Right cardiac atrium (tissue), 5 donors: ENCODE results near the gene MUS81. TPM values are rescaled to one million over a fixed set of nuclear protein-coding genes. Genes with fewer than 3 reads are reported as not detected.
"Not testable (repeated sequence)": the region's sequence is repeated elsewhere in the genome, so short reads cannot be mapped to it uniquely, and the experiment has no call there.

Experiments used
- ATAC-seq, 2 donors: fragments of 200-7000 bp; cut with Tn5 transposase; one replicate each; pipeline versions ENCODE4 v1.8.0 to v1.9.1; 2020; ENCODE audit warnings: moderate library complexity in 2 of 2, mild to moderate bottlenecking in 1 of 2
- DNase-seq, 3 donors: peaks; one replicate each; pipeline ENCODE4 v3.0.0-alpha.2; 2020
- H3K27ac ChIP-seq: one replicate; pipeline ENCODE4 v1.5.1; 2013; ENCODE audit warnings: mild to moderate bottlenecking, low read length, control low read depth, moderate library complexity
- H3K27me3 ChIP-seq: one replicate; pipeline ENCODE4 v1.6.1; 2013; ENCODE audit not compliant: control insufficient read depth, insufficient read depth
- H3K4me1 ChIP-seq: one replicate; pipeline ENCODE4 v1.6.1; 2013; ENCODE audit warnings: low read length; ENCODE audit not compliant: control insufficient read depth, insufficient read depth
- H3K4me3 ChIP-seq: one replicate; pipeline ENCODE4 v1.5.1; 2013; ENCODE audit warnings: low read length, control low read depth
- H3K9me3 ChIP-seq: one replicate; pipeline ENCODE4 v1.6.1; 2013; ENCODE audit warnings: low read length; ENCODE audit not compliant: control insufficient read depth
- WGBS: extraction: QIAGEN DNeasy Blood & Tissue Kit; methylation state at CpG from one replicate; pipeline ENCODE4 v1.1.7; 2013; 5-methylcytosine and 5-hydroxymethylcytosine counted together
- intact Hi-C, 4 donors: fragments of 100-400 bp; cut with DNase I; formaldehyde crosslinking; loops; one replicate each; pipeline versions ENCODE4 v1.11.0 to v1.14.0; 2022 to 2023
- polyA plus RNA-seq: library from polyadenylated mRNA; stranded (reverse); fragments of 200-250 nt; gene quantifications from one replicate; pipeline ENCODE4 v1.2.3, GENCODE V29; 2013
- total RNA-seq, 4 donors: library from RNA; stranded (reverse); fragmentation: NEBNext Ultra II Directional; extraction: Animal tissue kit (Norgen Biotek cat#: 25700); gene quantifications; one replicate each; pipeline ENCODE4 v1.2.1, GENCODE V29; 2021
- donor health status: healthy with polysubstance abuse.
- donor health status: DM: no; HTN: yes; CAD: no.
- donor health status: DM: no; HTN: no; CAD: no.
- donor health status: DM: no; HTN: yes; CAD: no; lungs with severe emphysema.
- donor health status: DM: yes; HTN: yes; CAD: no.

MUS81 gene
- total and polyA plus RNA-seq, 5 donors = 33.3 to 44.7 (median 37.8) TPM

DNA sequence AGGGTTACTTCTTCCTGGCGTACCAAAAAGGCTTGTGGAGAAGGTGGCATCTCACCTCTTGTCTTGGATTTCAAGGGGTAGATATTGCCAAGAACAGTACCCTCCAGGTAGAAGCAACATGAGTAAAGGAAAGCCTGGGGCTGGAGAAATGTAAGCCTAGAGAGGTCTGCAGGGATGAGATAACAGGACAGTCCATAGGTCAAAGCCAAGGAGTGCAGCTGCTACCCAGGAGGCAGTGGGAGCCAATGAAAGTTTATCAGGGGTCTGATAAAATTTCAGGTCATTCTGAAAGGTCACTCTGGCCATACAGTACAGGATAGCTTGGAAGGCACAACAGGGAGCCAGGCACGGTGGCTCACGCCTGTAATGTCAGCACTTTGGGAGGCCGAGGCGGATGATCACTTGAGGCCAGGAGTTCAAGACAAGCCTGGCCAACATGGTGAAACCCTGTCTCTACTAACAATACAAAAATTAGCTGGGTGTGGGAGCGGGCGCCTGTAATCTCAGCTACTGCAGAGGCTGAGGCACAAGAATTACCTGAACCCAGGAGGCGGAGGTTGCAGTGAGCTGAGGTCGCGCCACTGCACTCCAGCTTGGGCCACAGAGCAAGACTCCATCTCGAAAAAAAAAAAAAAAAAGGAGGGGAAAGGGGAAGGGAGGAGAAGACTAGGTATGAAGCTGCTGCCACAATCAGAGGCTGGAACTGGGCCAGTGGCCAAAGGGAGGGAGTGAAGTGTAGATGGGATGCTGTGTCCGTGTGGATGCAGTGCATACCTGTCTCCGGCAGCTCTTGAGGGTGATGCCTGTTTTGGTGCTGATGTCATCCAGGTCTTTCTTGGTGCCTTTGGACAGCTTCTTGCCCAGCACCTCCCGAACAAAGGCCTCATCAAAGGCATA is 26.8 kb downstream of the MUS81 start:
- Histone ChIP-seq H3K9me3 (no peaks in the 10 kb centered on the region), H3K4me1 (peaks cover 4% of the 10 kb centered on the region), H3K4me3 (peak overlapping the region; percentile 55), H3K27me3 (no peaks in the 10 kb centered on the region), H3K27ac (peak overlapping the region; percentile 49)
- peak in 1 of 3 donors; percentile 71 for DNase-seq
- 76% methylated on average over 14 of the region's 14 CpGs for WGBS
- no peak for ATAC-seq
- intact Hi-C loops = loop anchor here in 2 of 4 donors (5.0 to 10.0 kb wide), 3 partner anchors 75 to 100 kb away; partner anchors contain the start of gene SART1 (in 2 of the 2)

- Histone ChIP-seq H3K4me1 (peaks cover 6% of the 10 kb centered on the region), H3K9me3 (no peaks in the 10 kb centered on the region), H3K4me3 (peak overlapping the region; percentile 55), H3K27me3 (no peaks in the 10 kb centered on the region), H3K27ac (peak overlapping the region; percentile 49)
- no peak for ATAC-seq
- WGBS = 3% methylated on average over 23 of the region's 23 CpGs
- intact Hi-C loops = loop anchor here in 2 of 4 donors (5.0 to 10.0 kb wide), 3 partner anchors 75 to 100 kb away; partner anchors contain the start of gene SART1 (in 2 of the 2)
- no peak for DNase-seq
Observed at GRCh38 chr11:65887723-65888162, 27.5 kb downstream of the MUS81 start.

DNA sequence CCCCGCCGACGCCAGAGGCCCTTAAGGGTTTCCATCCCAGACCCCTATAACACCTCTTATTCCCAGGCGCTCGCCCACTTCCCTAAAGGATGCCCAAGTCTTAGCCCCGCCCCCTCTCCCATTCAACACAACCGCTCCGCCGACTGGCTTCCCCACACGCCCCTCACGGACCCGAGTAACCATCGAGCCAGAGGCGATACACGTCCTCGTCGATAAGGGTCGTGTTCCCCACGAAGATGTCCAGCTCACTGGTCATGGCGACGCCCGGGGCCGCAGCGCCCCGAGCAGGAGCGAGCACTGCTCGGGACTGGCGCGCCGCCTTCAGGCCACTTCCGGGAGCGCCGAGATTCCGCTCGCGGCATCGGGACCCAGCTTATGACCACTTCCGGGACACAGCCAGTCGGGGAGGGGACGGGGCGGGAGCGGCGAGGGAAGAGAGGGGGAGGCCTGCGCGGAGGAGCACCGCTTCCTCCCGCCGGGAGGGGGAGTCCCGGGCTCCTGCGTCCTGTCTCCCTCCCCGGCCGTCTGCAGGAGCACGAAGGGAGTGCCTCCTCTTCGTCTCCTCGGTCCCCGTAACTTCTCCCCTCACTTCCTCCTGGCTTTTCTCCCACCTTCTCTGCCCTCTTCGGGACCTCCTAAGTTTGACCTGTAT is 28.1 kb downstream of the MUS81 start, which contains the start of gene FIBP:
FIBP (minus strand) TSS at position 309 of the 652 bp plus-strand sequence; CDS start at position 256, 53 bp downstream.
- H3K27me3 ChIP-seq = no peaks in the 10 kb centered on the region
- peak; percentile 98 to 99 (median 99) for DNase-seq
- intact Hi-C loops = loop anchor here in 2 of 4 donors (5.0 to 10.0 kb wide), 3 partner anchors 74 to 99 kb away; partner anchors contain the start of gene SART1 (in 2 of the 2)
- WGBS = under 1% methylated on average over 57 of the region's 57 CpGs
- H3K4me3 ChIP-seq = peak within 1 kb of the TSS; percentile 55
- H3K9me3 ChIP-seq = no peaks in the 10 kb centered on the region
- ATAC-seq = peak; percentile 83 to 87
- peak within 1 kb of the TSS; percentile 97 for H3K27ac ChIP-seq
- peaks cover 7% of the 10 kb centered on the region for H3K4me1 ChIP-seq

GRCh38 chr11:65890324-65891218 is 30.3 kb downstream of the MUS81 start, which contains the start of gene CCDC85B:
Gene CCDC85B, plus strand, starts transcription at chr11:65890673. Its CDS starts 111 bp downstream, at chr11:65890784.
- Histone ChIP-seq H3K9me3 (no peaks in the 10 kb centered on the region), H3K27ac (peak within 1 kb of the TSS; percentile 98), H3K4me1 (peaks cover 7% of the 10 kb centered on the region), H3K4me3 (peak within 1 kb of the TSS; percentile 61), H3K27me3 (no peaks in the 10 kb centered on the region)
- peak; percentile 80 to 83 for ATAC-seq
- peak; percentile 99 to 100 (median 100) for DNase-seq
- WGBS = under 1% methylated on average over 94 of the region's 94 CpGs
- intact Hi-C loops = no loop called here

DNA sequence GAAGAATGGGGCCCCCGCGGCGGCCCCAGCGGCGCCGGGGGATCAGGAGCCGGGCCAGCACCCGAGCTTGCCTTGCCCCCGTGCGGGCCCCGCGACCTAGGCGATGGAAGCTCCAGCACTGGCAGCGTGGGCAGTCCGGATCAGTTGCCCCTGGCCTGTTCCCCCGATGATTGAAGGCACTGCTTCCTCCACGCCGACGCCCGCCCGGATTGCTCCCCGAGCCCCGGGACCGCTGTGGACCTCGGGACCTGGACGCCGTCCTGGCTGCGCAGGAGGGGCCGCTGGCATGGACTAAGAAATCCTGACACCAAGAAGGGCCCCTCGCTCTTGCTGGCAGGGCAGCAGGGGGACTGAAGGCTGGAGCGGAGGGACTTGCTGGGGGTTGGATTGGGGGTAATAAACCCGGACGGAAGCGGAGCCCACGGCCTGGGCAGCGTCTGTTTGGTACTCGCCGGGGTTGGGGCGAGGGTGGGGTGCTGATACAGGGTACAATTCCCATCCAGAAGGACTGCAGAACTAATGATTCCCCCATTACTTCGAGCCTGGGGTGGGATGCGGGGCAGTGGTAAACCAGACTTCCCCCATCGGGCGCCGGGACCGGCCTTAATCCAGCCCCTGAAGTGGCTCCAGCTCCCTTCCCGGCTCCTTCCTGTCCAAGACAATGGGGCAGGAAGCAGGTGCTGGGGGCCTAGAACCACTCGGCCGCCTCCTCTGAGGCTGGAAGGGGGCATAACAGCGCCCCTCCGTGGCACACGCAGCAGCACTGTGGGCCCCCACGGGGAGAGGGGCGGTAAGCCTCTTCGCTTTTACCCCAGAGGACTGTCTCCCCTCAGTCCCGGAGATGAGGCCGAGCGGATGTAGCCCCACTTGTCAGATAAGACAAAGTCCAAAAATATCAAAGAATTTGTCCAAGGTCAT is 31.2 kb downstream of the MUS81 start:
- Histone ChIP-seq H3K4me3 (peak overlapping the region; percentile 61), H3K27ac (peak overlapping the region; percentile 98), H3K4me1 (peaks cover 7% of the 10 kb centered on the region), H3K27me3 (no peaks in the 10 kb centered on the region), H3K9me3 (no peaks in the 10 kb centered on the region)
- WGBS = under 1% methylated on average over 57 of the region's 57 CpGs
- intact Hi-C loops = no loop called here
- DNase-seq (peak; percentile 69 to 88 (median 85)), ATAC-seq (peak; percentile 1 to 37)

- H3K4me1 ChIP-seq, H3K9me3 ChIP-seq, intact Hi-C loops, ATAC-seq, H3K27me3 ChIP-seq: not testable (repeated sequence)
- WGBS = 39% methylated on average over 5 of the region's 5 CpGs
- Histone ChIP-seq H3K4me3 (peak overlapping the region; percentile 61), H3K27ac (peak overlapping the region; percentile 98)
- peak in 2 of 3 donors; percentile 50 to 61 for DNase-seq
Observed at GRCh38 chr11:65892137-65892540, 31.9 kb downstream of the MUS81 start.

- H3K4me1 ChIP-seq = peaks cover 7% of the 10 kb centered on the region
- no peaks in the 10 kb centered on the region for H3K9me3 ChIP-seq
- no peaks in the 10 kb centered on the region for H3K27me3 ChIP-seq
- DNase-seq (peak in 1 of 3 donors; percentile 60), ATAC-seq (no peak)
- no peak overlapping the region for H3K4me3 ChIP-seq
- peak overlapping the region; percentile 52 for H3K27ac ChIP-seq
- intact Hi-C loops = no loop called here
- WGBS = 64% methylated on average over 10 of the region's 10 CpGs
Observed at GRCh38 chr11:65892661-65893317, 32.6 kb downstream of the MUS81 start.

DNA sequence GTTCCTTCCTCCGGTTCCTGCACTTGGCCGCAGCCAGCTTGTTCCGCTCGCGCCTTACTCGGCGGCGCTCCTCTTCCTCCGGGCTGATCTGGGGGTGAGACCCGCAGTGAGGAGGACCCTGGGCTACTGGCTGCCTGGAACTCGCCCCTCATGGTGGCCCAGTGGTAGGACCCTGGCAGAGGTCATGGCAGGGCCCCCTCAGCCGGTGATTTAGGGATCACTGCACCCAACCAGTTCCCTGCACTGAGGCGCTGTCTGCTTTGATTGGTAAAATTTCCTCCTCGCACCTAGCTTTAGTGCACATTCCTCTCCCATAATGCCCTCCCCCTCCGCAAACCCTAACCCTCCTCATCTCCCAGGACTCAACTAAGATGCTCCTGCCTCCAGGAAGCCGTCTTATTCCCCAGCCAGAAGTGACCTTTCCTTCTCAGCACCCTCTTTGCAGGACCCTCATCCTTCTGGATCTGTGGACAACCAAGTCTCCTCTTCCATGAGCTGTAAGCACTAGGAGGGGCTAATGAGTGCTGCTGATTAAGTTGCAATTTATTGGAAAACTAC is 33.9 kb downstream of the MUS81 start:
- DNase-seq = peak; percentile 54 to 83 (median 81)
- H3K27me3 ChIP-seq = no peaks in the 10 kb centered on the region
- ATAC-seq = peak in 1 of 2 donors; percentile 2
- WGBS = 61% methylated on average over 16 of the region's 16 CpGs
- peak overlapping the region; percentile 78 for H3K27ac ChIP-seq
- intact Hi-C loops = no loop called here
- no peak overlapping the region for H3K4me3 ChIP-seq
- H3K9me3 ChIP-seq = no peaks in the 10 kb centered on the region
- H3K4me1 ChIP-seq = peaks cover 7% of the 10 kb centered on the region

GRCh38 chr11:65895482-65895981 is 35.3 kb downstream of the MUS81 start:
- intact Hi-C loops = no loop called here
- H3K9me3 ChIP-seq = no peaks in the 10 kb centered on the region
- peaks cover 3% of the 10 kb centered on the region for H3K4me1 ChIP-seq
- ATAC-seq (no peak), DNase-seq (peak in 1 of 3 donors; percentile 6)
- H3K27me3 ChIP-seq = no peaks in the 10 kb centered on the region
- 94% methylated on average over 5 of the region's 5 CpGs for WGBS
- H3K4me3 ChIP-seq = no peak overlapping the region
- no peak overlapping the region for H3K27ac ChIP-seq
